Heart right ventricle (tissue), 16 donors: ENCODE measurements around the gene IL17B. TPM values are rescaled to one million over a fixed set of nuclear protein-coding genes. Genes with fewer than 3 reads are reported as not detected.

ENCODE experiments used
- ATAC-seq, 8 donors: fragments of 200-7000 bp; cut with Tn5 transposase; one replicate each; pipeline ENCODE4 v1.9.1; 2020; ENCODE audit warnings: mild to moderate bottlenecking in 8 of 8, moderate library complexity in 8 of 8, moderate number of reproducible peaks in 1 of 8
- DNase-seq, 2 donors: peaks; one replicate each; pipeline ENCODE4 v3.0.0-alpha.2; 2020
- H3K27ac ChIP-seq, 10 donors: fragments of 200-600 bp; sonication (generic) in 2 of 10; one replicate each; pipeline versions ENCODE4 v1.5.0 to v1.8.0; 2020 to 2022; ENCODE audit warnings: mild to moderate bottlenecking in 3 of 10
- H3K27me3 ChIP-seq, 7 donors: fragments of 200-600 bp; one replicate each; pipeline ENCODE4 v1.8.0; 2021 to 2022; ENCODE audit warnings: mild to moderate bottlenecking in 2 of 7
- H3K36me3 ChIP-seq, 9 donors: fragments of 200-600 bp; sonication (generic) in 1 of 9; one replicate each; pipeline versions ENCODE4 v1.5.0 to v1.8.0; 2020 to 2022; ENCODE audit warnings: mild to moderate bottlenecking in 2 of 9
- H3K4me1 ChIP-seq, 9 donors: fragments of 200-600 bp; sonication (generic) in 1 of 9; one replicate each; pipeline versions ENCODE4 v1.5.0 to v1.8.0; 2020 to 2022; ENCODE audit warnings: mild to moderate bottlenecking in 4 of 9
- H3K4me3 ChIP-seq, 10 donors: fragments of 200-600 bp; sonication (generic) in 2 of 10; one replicate each; pipeline versions ENCODE4 v1.5.0 to v1.8.0; 2020 to 2022; ENCODE audit warnings: mild to moderate bottlenecking in 7 of 10, moderate library complexity in 2 of 10
- H3K9me3 ChIP-seq, 11 donors: fragments of 200-600 bp in 10 of 11; sonication (generic) in 2 of 11; one replicate each; pipeline versions ENCODE4 v1.5.0 to v1.8.0; 2013 to 2022; ENCODE audit warnings: mild to moderate bottlenecking in 2 of 11, control low read depth in 1 of 11, moderate library complexity in 1 of 11
- WGBS, 2 donors: extraction: QIAGEN DNeasy Blood & Tissue Kit; methylation state at CpG; one replicate each; pipeline ENCODE4 v1.1.7; 2013; ENCODE audit warnings: inconsistent platforms in 1 of 2; 5-methylcytosine and 5-hydroxymethylcytosine counted together
- intact Hi-C, 10 donors: fragments of 100-400 bp; cut with DNase I; formaldehyde crosslinking; loops; one replicate each; pipeline versions ENCODE4 v1.11.1 to v1.14.2; 2022
- polyA plus RNA-seq, 2 donors: library from polyadenylated mRNA; stranded (reverse); fragments of 200-250 nt; gene quantifications; one replicate each; pipeline ENCODE4 v1.2.3, GENCODE V29; 2013
- total RNA-seq, 10 donors: library from RNA; stranded (reverse); fragmentation: NEBNext Ultra II Directional in 3 of 10; extraction: Animal tissue kit (Norgen Biotek cat#: 25700) in 3 of 10; gene quantifications; one replicate each; pipeline versions ENCODE4 v1.2.1 to v1.2.4, GENCODE V29; 2021 to 2023
- TF ChIP-seq, protein P1 (sequence below), 9 donors: fragments of 200-600 bp; sonication (generic) in 2 of 9; IDR thresholded peaks; one replicate each; pipeline versions ENCODE4 v1.5.0 to v1.8.0; 2021 to 2022; ENCODE audit warnings: antibody characterized with exemption in 9 of 9, mild to moderate bottlenecking in 5 of 9, moderate library complexity in 1 of 9
- donor health status: Arrhythmogenic right ventricular cardiomyopathy.
- donor health status: ischemic (EF 13 %, LVEDD 7.1; RV severe dilation, severe dysfunction).
- donor health status: healthy with polysubstance abuse.
- donor health status: DM: no; HTN: yes; CAD: no.
- donor health status: DM: no; HTN: no; CAD: no.
- donor health status: ischemic (EF 25% LVEDD 6.9; RV normal size, moderate dysfunction).
- donor health status: ischemic (EF 25% LVEDD 5.7; RV mildly dilated, moderate dysfunction).
- donor health status: healthy.
- donor health status: DM: yes; HTN: yes; CAD: no.
- donor health status: Ischemic cardiomyopathy.
- donor health status: ischemic (EF 35%, LVEDD 5.7; RV mildly dilated, moderate dysfunction).
- donor health status: nonischemic (EF 11% LVEDD 7.7; RV severe dilation, severe dysfunction).
- donor health status: DM: yes; HTN: yes; CAD: no.
- donor health status: PGD.
- donor health status: ischemic (EF 29% LVEDD 5.4; RV normal size, mild dysfunction).
- donor health status: nonischemic (EF 23%, LVEDD 6.1; RV moderate dilation, normal function).

IL17B gene
- total and polyA plus RNA-seq, 12 donors = 0.44 to 0.83 (median 0.57) TPM; not detected in 9

DNA sequence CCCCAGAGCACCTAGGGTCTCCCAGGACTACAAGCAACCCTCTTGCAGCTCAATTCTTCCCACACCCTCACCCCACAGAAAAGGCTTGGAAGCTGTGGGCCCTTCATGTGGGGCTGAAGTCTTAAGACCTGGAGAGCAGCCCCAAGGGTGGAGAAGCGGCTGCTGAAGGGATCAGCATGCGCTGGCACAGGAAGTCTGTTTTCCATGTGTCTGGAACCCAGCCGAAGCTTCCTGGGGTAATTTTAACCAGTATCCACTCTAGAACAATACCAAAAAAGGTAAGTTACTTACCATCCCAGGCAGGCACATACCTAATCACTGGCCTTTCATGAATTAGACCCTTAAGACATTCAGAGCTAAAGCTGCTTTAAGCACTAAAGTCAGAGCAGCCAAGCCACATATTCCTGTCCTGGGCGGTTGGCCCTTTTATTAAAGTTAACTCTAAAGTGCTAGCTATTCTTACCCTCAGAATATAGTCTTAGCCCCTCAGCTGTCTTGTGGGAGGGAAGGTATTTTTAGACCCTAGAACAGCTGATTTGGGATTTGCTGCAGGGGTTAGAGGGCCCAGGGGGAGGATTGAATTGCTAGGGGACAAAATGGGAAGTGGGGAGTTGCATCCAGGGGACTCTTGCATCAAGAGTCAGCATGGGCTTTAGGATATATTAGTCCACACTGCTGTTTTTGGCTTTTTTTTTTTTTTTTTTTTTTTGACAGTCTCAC, 6.9 kb downstream of the IL17B start:
- Histone ChIP-seq H3K4me3 (no peak overlapping the region), H3K27me3 (no peaks in the 10 kb centered on the region), H3K36me3 (no peaks in the 10 kb centered on the region), H3K9me3 (no peaks in the 10 kb centered on the region), H3K27ac (peak overlapping the region in 3 of 10 donors; percentile 3 to 27 (median 23)), H3K4me1 (peaks cover 0 to 35% (median 10%) of the 10 kb centered on the region in 9 donors)
- intact Hi-C loops = loop anchor here in 2 of 10 donors (5.0 kb wide), 2 partner anchors 55 to 105 kb away; no protein-coding TSS in a partner anchor
- 62 to 68% methylated on average over 4 of the region's 4 CpGs for WGBS, 2 donors
- TF ChIP-seq, protein P1, sequence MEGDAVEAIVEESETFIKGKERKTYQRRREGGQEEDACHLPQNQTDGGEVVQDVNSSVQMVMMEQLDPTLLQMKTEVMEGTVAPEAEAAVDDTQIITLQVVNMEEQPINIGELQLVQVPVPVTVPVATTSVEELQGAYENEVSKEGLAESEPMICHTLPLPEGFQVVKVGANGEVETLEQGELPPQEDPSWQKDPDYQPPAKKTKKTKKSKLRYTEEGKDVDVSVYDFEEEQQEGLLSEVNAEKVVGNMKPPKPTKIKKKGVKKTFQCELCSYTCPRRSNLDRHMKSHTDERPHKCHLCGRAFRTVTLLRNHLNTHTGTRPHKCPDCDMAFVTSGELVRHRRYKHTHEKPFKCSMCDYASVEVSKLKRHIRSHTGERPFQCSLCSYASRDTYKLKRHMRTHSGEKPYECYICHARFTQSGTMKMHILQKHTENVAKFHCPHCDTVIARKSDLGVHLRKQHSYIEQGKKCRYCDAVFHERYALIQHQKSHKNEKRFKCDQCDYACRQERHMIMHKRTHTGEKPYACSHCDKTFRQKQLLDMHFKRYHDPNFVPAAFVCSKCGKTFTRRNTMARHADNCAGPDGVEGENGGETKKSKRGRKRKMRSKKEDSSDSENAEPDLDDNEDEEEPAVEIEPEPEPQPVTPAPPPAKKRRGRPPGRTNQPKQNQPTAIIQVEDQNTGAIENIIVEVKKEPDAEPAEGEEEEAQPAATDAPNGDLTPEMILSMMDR (IDR thresholded peaks at IDR 0.05) = no peak
- DNase-seq (no peak), ATAC-seq (no peak)

DNA sequence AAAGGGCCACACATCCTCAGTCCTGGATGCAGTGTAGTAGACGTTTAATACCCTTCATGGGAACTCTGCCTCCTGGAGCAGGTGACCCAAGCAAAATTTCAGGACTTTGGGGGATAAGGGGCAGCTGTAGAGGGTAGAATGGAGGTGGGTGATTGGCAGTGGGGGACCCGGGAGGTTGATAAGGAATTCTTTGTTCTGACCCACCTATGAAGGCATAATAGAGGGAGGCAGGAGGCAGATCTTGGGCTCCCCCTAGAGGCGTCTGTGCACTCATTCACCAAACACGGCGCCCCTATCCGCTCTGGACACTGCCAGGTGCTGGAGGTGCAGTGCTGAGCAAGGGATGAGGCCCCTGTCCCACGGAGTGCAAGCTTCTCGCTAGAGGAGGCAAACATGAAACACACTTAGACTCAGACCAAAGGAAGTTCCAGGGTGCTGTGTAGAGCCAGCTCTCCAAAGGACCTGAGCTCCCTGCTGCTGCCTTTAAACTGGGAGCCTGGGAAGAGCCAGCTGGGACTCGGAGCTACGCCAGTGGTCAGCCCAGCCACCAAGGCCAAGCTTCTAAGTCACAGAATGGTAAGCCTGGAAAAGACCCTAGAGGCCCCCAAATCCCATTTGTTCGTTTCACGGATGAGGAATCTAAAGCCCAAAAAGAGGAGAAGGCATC, 7.7 kb downstream of the IL17B start:
- Histone ChIP-seq H3K9me3 (no peaks in the 10 kb centered on the region), H3K27me3 (no peaks in the 10 kb centered on the region), H3K27ac (peak overlapping the region in 2 of 10 donors; percentile 3 to 34), H3K4me3 (no peak overlapping the region), H3K4me1 (peaks cover 0 to 36% (median 12%) of the 10 kb centered on the region in 9 donors), H3K36me3 (no peaks in the 10 kb centered on the region)
- DNase-seq (peak; percentile 51 to 69), ATAC-seq (peak; percentile 63 to 87 (median 82))
- intact Hi-C loops = loop anchor here in 7 of 10 donors (1.0 to 5.0 kb wide), 7 partner anchors 54 to 107 kb away; no protein-coding TSS in a partner anchor
- TF ChIP-seq, protein P1 (IDR thresholded peaks at IDR 0.05) = peak; percentile 68 to 86 (median 83)
- whole genome bisulfite sequencing, 2 donors = 40 to 43% methylated on average over 12 of the region's 12 CpGs

DNA sequence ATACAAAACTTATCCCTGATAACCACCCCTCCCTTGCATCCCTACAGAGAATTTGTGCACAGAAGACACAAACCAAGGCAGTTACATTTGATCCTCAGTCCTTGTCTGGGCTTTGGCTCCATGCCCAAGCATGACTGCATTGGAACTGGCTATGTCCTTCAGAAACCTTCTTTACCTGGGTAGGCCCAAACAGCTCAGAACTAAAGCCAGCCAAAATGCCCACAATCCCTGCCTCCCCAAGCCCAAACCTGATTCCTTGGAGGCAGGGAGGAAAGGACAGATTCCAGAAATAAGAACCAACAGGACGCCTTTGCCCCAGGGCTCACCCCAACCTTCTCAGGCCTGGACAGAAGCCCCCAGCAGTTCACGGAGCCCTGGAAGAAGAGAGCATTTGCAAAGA, 8.2 kb downstream of the IL17B start:
- H3K4me3 ChIP-seq = no peak overlapping the region
- H3K36me3 ChIP-seq = no peaks in the 10 kb centered on the region
- no peaks in the 10 kb centered on the region for H3K27me3 ChIP-seq
- no peak for DNase-seq
- 86 to 89% methylated on average over 2 of the region's 2 CpGs for WGBS, 2 donors
- H3K4me1 ChIP-seq = peaks cover 0 to 36% (median 12%) of the 10 kb centered on the region in 9 donors
- peak overlapping the region in 1 of 10 donors; percentile 34 for H3K27ac ChIP-seq
- intact Hi-C loops = loop anchor here in 7 of 10 donors (1.0 to 5.0 kb wide), 7 partner anchors 54 to 106 kb away; no protein-coding TSS in a partner anchor
- no peaks in the 10 kb centered on the region for H3K9me3 ChIP-seq
- TF ChIP-seq, protein P1 (IDR thresholded peaks at IDR 0.05) = no peak
- ATAC-seq = no peak

DNA sequence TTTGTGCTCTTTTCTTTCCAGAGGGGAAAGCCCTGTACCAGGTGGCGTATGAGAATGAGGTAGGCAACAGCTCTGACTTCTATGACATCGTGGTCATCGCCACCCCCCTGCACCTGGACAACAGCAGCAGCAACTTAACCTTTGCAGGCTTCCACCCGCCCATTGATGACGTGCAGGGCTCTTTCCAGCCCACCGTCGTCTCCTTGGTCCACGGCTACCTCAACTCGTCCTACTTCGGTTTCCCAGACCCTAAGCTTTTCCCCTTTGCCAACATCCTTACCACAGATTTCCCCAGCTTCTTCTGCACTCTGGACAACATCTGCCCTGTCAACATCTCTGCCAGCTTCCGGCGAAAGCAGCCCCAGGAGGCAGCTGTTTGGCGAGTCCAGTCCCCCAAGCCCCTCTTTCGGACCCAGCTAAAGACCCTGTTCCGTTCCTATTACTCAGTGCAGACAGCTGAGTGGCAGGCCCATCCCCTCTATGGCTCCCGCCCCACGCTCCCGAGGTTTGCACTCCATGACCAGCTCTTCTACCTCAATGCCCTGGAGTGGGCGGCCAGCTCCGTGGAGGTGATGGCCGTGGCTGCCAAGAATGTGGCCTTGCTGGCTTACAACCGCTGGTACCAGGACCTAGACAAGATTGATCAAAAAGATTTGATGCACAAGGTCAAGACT, 11.0 kb downstream of the IL17B start:
- H3K4me1 ChIP-seq = peaks cover 0 to 36% (median 12%) of the 10 kb centered on the region in 9 donors
- peaks cover 0 to 4% (median 0%) of the 10 kb centered on the region in 9 donors for H3K36me3 ChIP-seq
- ATAC-seq (no peak), DNase-seq (no peak)
- TF ChIP-seq, protein P1 (IDR thresholded peaks at IDR 0.05) = no peak
- H3K9me3 ChIP-seq = no peaks in the 10 kb centered on the region
- H3K4me3 ChIP-seq = no peak overlapping the region
- intact Hi-C loops = loop anchor here in 7 of 10 donors (5.0 to 10.0 kb wide), 6 partner anchors 51 to 199 kb away; no protein-coding TSS in a partner anchor
- no peaks in the 10 kb centered on the region for H3K27me3 ChIP-seq
- WGBS, 2 donors = 89 to 91% methylated on average over 22 of the region's 22 CpGs
- H3K27ac ChIP-seq = no peak overlapping the region
